Body of pancreas (tissue), 4 donors: ENCODE measurements around the gene ZGRF1. TPM values are rescaled to one million over a fixed set of nuclear protein-coding genes. Genes with fewer than 3 reads are reported as not detected.
"Not testable (repeated sequence)": the region's sequence is repeated elsewhere in the genome, so short reads cannot be mapped to it uniquely, and the experiment has no call there.

Source experiments
- ATAC-seq: fragments of 150-250 bp; one replicate; pipeline ENCODE4 v1.9.1; 2016
- DNase-seq, 4 donors: peaks; one replicate each; pipeline ENCODE4 v3.0.0-alpha.2; 2019
- H3K27ac ChIP-seq, 4 donors: fragments of 200-600 bp; sonication (generic); 1 replicate in 3 of 4; 2 replicates in 1 of 4; pipeline versions ENCODE4 v1.5.1 to v1.6.1; 2016 to 2019; ENCODE audit warnings: mild to moderate bottlenecking in 1 of 4, mixed read lengths in 1 of 4, moderate library complexity in 1 of 4
- H3K27me3 ChIP-seq, 2 donors: fragments of 200-600 bp; sonication (generic); one replicate each; pipeline ENCODE4 v1.6.0; 2016; ENCODE audit warnings: mild to moderate bottlenecking in 1 of 2
- H3K36me3 ChIP-seq, 2 donors: fragments of 200-600 bp; sonication (generic); replicated peaks in 1 of 2; 2 replicates each; pipeline ENCODE4 v1.5.1; 2016; ENCODE audit warnings: low read depth in 2 of 2; ENCODE audit not compliant: insufficient read depth in 1 of 2
- H3K4me1 ChIP-seq: fragments of 200-600 bp; sonication (generic); one replicate; pipeline ENCODE4 v1.6.0; 2016
- H3K4me3 ChIP-seq, 2 donors: fragments of 200-600 bp; sonication (generic); 1 replicate in 1 of 2; 2 replicates in 1 of 2; pipeline ENCODE4 v1.5.1; 2016 to 2019
- H3K9me3 ChIP-seq, 3 donors: fragments of 200-600 bp; sonication (generic); 1 replicate in 2 of 3; 2 replicates in 1 of 3; pipeline ENCODE4 v1.5.1; 2016
- POLR2A ChIP-seq, 3 donors: fragments of 450-650 bp; IDR thresholded peaks; one replicate each; pipeline ENCODE4 v1.6.1; 2016; ENCODE audit warnings: antibody characterized with exemption in 3 of 3, mild to moderate bottlenecking in 2 of 3
- WGBS, 2 donors: methylation state at CpG; one replicate each; pipeline ENCODE4 v1.1.5; 2017; 5-methylcytosine and 5-hydroxymethylcytosine counted together
- intact Hi-C: fragments of 100-400 bp; cut with DNase I; formaldehyde crosslinking; loops from one replicate; pipeline ENCODE4 v1.15.1; 2023
- microRNA counts, 2 donors: library from miRNA; unstranded; fragments of <30 nt; microRNA quantifications; one replicate each; lab custom pipeline; 2017
- microRNA-seq, 2 donors: library from miRNA; unstranded; fragments of <30 nt; microRNA quantifications; one replicate each; pipeline ENCODE4, GENCODE V29; 2016; ENCODE audit warnings: borderline number of aligned reads in 2 of 2, borderline replicate concordance in 2 of 2
- small RNA-seq: library from RNA; depleted of rRNA; stranded (forward); fragments of <200 nt; gene quantifications from one replicate; pipeline ENCODE3, GENCODE V24; 2016
- total RNA-seq, 2 donors: library from RNA; depleted of rRNA; stranded (reverse); fragments of >200 nt; gene quantifications; one replicate each; pipeline ENCODE4 v1.1.0, GENCODE V29; 2016
- TF ChIP-seq, protein P1 (sequence below), 7 experiments: fragments of 450-650 bp in 4 of 7; fragments of 200-600 bp in 3 of 7; sonication (generic) in 3 of 7; IDR thresholded peaks; one replicate each; pipeline ENCODE4 v1.5.1; 2016 to 2019; ENCODE audit warnings: antibody characterized with exemption in 7 of 7

The ZGRF1 gene
- total RNA-seq, 2 donors from 2014 or later: 1.3 to 3.4 TPM

DNA sequence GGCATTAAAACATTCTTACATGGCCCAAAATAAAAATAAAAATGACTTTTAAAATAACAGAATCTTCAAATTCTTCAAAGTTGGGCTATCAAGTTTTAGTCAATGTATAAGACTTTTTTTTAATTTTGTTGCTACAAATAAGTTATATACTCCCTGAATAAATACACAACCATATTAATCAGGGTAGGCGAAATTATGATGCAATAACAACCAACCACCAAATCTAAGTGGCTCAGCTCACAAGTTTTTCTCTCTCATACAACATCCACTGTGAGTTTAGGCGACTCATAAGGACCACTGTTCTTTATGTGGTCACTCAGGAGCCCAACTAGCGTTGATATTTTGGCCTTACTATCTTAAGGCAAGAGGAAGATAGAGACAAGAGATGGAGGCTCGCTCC lies 131.9 kb downstream of the ZGRF1 start:
- TF ChIP-seq, protein P1, sequence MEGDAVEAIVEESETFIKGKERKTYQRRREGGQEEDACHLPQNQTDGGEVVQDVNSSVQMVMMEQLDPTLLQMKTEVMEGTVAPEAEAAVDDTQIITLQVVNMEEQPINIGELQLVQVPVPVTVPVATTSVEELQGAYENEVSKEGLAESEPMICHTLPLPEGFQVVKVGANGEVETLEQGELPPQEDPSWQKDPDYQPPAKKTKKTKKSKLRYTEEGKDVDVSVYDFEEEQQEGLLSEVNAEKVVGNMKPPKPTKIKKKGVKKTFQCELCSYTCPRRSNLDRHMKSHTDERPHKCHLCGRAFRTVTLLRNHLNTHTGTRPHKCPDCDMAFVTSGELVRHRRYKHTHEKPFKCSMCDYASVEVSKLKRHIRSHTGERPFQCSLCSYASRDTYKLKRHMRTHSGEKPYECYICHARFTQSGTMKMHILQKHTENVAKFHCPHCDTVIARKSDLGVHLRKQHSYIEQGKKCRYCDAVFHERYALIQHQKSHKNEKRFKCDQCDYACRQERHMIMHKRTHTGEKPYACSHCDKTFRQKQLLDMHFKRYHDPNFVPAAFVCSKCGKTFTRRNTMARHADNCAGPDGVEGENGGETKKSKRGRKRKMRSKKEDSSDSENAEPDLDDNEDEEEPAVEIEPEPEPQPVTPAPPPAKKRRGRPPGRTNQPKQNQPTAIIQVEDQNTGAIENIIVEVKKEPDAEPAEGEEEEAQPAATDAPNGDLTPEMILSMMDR (IDR thresholded peaks at IDR 0.05): no peak
- TF ChIP-seq POLR2A (IDR thresholded peaks at IDR 0.05): no peak
- Histone ChIP-seq H3K27me3 (peaks cover 0 to 16% of the 10 kb centered on the region in 2 donors), H3K36me3 (no peaks in the 10 kb centered on the region), H3K9me3 (no peaks in the 10 kb centered on the region), H3K4me1 (peaks cover 9% of the 10 kb centered on the region), H3K27ac (no peak overlapping the region), H3K4me3 (no peak overlapping the region)
- no peak for ATAC-seq
- intact Hi-C loops: no loop called here
- 61 to 67% methylated on average over 4 of the region's 4 CpGs for WGBS, 2 donors
- DNase-seq: no peak

DNA sequence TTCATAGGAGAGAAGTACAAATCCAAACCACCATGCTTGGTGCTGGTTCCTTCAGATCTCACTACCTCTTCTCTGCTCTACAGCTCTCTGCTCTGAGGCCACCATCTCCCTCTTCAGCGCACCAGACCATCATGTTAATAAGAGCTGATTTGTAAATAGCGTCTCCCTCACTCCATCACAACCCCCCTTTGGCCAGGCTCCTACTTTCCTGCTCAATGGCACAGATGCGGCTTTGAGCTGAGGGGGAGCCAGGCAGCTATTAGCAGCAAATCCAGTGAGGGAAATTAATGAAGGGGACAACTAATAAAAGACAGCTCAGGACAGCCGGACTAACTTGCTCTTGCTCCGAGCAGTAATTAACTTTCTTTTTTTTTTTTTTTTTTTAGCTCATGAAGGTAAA lies 133.8 kb downstream of the ZGRF1 start:
- ATAC-seq: no peak
- no peaks in the 10 kb centered on the region for H3K36me3 ChIP-seq
- no peak overlapping the region for H3K4me3 ChIP-seq
- no peak for DNase-seq
- WGBS, 2 donors: 49 to 58% methylated on average over 5 of the region's 5 CpGs
- no peaks in the 10 kb centered on the region for H3K9me3 ChIP-seq
- H3K27me3 ChIP-seq: peaks cover 0 to 3% of the 10 kb centered on the region in 2 donors
- no peak for TF ChIP-seq POLR2A (IDR thresholded peaks at IDR 0.05)
- TF ChIP-seq, protein P1 (IDR thresholded peaks at IDR 0.05): no peak
- intact Hi-C loops: no loop called here
- H3K4me1 ChIP-seq: no peaks in the 10 kb centered on the region
- no peak overlapping the region for H3K27ac ChIP-seq

- peaks cover 0 to 10% (median 0%) of the 10 kb centered on the region in 3 donors for H3K9me3 ChIP-seq
- no peak for TF ChIP-seq POLR2A (IDR thresholded peaks at IDR 0.05)
- TF ChIP-seq, protein P1 (IDR thresholded peaks at IDR 0.05): no peak
- intact Hi-C loops: no loop called here
- no peaks in the 10 kb centered on the region for H3K27me3 ChIP-seq
- DNase-seq (no peak), ATAC-seq (no peak)
- H3K4me1 ChIP-seq: no peaks in the 10 kb centered on the region
- no peak overlapping the region for H3K4me3 ChIP-seq
- H3K36me3 ChIP-seq: no peaks in the 10 kb centered on the region
- 65 to 69% methylated on average over 7 of the region's 7 CpGs for WGBS, 2 donors
- no peak overlapping the region for H3K27ac ChIP-seq
Measured at GRCh38 chr4:112492321-112492720, 144.4 kb downstream of the ZGRF1 start.

DNA sequence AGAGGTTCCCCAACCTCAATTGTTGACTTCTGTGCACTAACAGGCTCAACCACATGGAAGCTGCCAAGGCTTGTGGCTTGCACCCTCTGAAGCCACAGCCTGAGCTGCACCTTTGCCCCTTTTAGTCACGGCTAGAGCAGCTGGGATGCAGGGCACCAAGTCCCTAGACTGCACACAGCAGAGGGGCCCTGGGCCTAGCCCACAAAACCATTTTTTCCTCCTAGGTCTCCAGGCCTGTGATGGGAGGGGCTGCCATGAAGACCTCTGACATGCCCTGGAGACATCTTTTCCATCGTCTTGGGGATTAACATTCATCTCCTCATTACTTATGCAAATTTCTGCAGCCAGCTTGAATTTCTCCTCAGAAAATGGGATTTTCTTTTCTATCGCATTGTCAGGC lies 145.9 kb downstream of the ZGRF1 start:
- H3K27ac ChIP-seq, H3K27me3 ChIP-seq, H3K4me3 ChIP-seq, intact Hi-C loops, H3K36me3 ChIP-seq, H3K4me1 ChIP-seq, ATAC-seq, DNase-seq: not testable (repeated sequence)
- 67 to 72% methylated on average over 3 of the region's 3 CpGs for WGBS, 2 donors
- H3K9me3 ChIP-seq: peaks cover 0 to 10% (median 0%) of the 10 kb centered on the region in 3 donors

MicroRNAs encoded within 50 kb of the gene (microRNA counts, 767-probe panel; counts per million panel counts)
- microRNA hsa-miR-302a-3p (lab: Ali Mortazavi, UCI) (0 to 736 counts per million in 2 donors), microRNA hsa-miR-302b-3p (lab: Ali Mortazavi, UCI) (0 to 736 counts per million in 2 donors), microRNA hsa-miR-302c-3p (lab: Ali Mortazavi, UCI) (0 to 736 counts per million in 2 donors), microRNA hsa-miR-302d-3p (lab: Ali Mortazavi, UCI) (5,832 to 7,469 counts per million in 2 donors), microRNA hsa-miR-367-3p (lab: Ali Mortazavi, UCI) (0 to 736 counts per million in 2 donors)

Small RNA genes within 50 kb of the gene (microRNA-seq; reads per million reads assigned to microRNA genes)
- gene MIR302A (0 to 1.3 reads per million in 2 donors), gene MIR302B (0.45 to 0.47 reads per million in 2 donors), gene MIR302C (0 to 0.45 reads per million in 2 donors), gene MIR302D (0 reads per million in 2 donors), gene MIR367 (0 reads per million in 2 donors)

Small RNA genes within 50 kb of the gene (small RNA-seq; reads per million reads assigned to genes)
- gene MIR302A (not detected), gene MIR302C (not detected), gene MIR302D (not detected), gene MIR367 (not detected)

Other genes starting within 250 kb of the ZGRF1 start
- not detected for gene NEUROG2, start 120.7 kb downstream of the ZGRF1 start, total RNA-seq
- gene LARP7, start 234 bp upstream of the ZGRF1 start, total RNA-seq: 10 to 100 TPM; 17.4 to 28.0 TPM